ENCODE measurements around the gene SETDB2.
"Not testable (repeated sequence)": the region's sequence is repeated elsewhere in the genome, so short reads cannot be mapped to it uniquely, and the experiment has no call there.

SETDB2 gene

GRCh38 chr13:49481788-49482187 lies 37.7 kb downstream of the SETDB2 start:
- no peak for DNase-seq

GRCh38 chr13:49488563-49488962 lies 44.5 kb downstream of the SETDB2 start:
- DNase-seq, result no peak

- no peak for DNase-seq
Observed at GRCh38 chr13:49494645-49495044, 50.6 kb downstream of the SETDB2 start.

- no peak for DNase-seq
Observed at GRCh38 chr13:49495783-49496762, 52.0 kb downstream of the SETDB2 start, which contains the start of gene PHF11. TSS of gene PHF11 (plus strand) at chr13:49495953. CDS start at chr13:49496002, 49 bp downstream.

- DNase-seq, result not testable (repeated sequence)
Observed at GRCh38 chr13:49496837-49497236, 52.8 kb downstream of the SETDB2 start.

GRCh38 chr13:49497272-49497671 lies 53.2 kb downstream of the SETDB2 start:
- DNase-seq, result no peak

- DNase-seq, result no peak
Observed at GRCh38 chr13:49498206-49498605, 54.1 kb downstream of the SETDB2 start.

- DNase-seq, result no peak
Observed at GRCh38 chr13:49499889-49500660, 56.0 kb downstream of the SETDB2 start.

- no peak for DNase-seq
Observed at GRCh38 chr13:49502954-49503353, 58.9 kb downstream of the SETDB2 start.

- DNase-seq, result no peak
Observed at GRCh38 chr13:49503951-49504350, 59.9 kb downstream of the SETDB2 start.

GRCh38 chr13:49512578-49512977 lies 68.5 kb downstream of the SETDB2 start:
- no peak for DNase-seq

- DNase-seq, result no peak
Observed at GRCh38 chr13:49516467-49516866, 72.4 kb downstream of the SETDB2 start.

GRCh38 chr13:49517461-49517860 lies 73.4 kb downstream of the SETDB2 start:
- no peak for DNase-seq

- no peak for DNase-seq
Observed at GRCh38 chr13:49521224-49521623, 77.2 kb downstream of the SETDB2 start.

GRCh38 chr13:49524740-49525501 lies 80.8 kb downstream of the SETDB2 start:
- DNase-seq, result no peak

- no peak for DNase-seq
Observed at GRCh38 chr13:49527123-49527522, 83.0 kb downstream of the SETDB2 start.

- no peak for DNase-seq
Observed at GRCh38 chr13:49528161-49528560, 84.1 kb downstream of the SETDB2 start.

- no peak for DNase-seq
Observed at GRCh38 chr13:49530457-49530856, 86.4 kb downstream of the SETDB2 start.

GRCh38 chr13:49532593-49532992 lies 88.5 kb downstream of the SETDB2 start:
- DNase-seq, result no peak

- no peak for DNase-seq
Observed at GRCh38 chr13:49533011-49533410, 88.9 kb downstream of the SETDB2 start.

- no peak for DNase-seq
Observed at GRCh38 chr13:49533591-49534269, 89.7 kb downstream of the SETDB2 start.

- DNase-seq, result no peak
Observed at GRCh38 chr13:49536144-49536873, 92.2 kb downstream of the SETDB2 start.
